ENCODE results near the gene LMLN.

LMLN gene

GRCh38 chr3:198061119-198062067, 101.4 kb downstream of the LMLN start:
- Histone ChIP-seq H3K27me3 (ENCODE audit: insufficient read depth, low read depth, severe bottlenecking) (no peaks in the 10 kb centered on the region), H3K36me3 (no peaks in the 10 kb centered on the region), H3K4me3 (ENCODE audit: low read depth, low read length) (no peak overlapping the region), H3K27ac (no peak overlapping the region), H3K9me3 (ENCODE audit: severe bottlenecking) (no peaks in the 10 kb centered on the region)
- no peak for DNase-seq
- no peak for TF ChIP-seq CTCF (IDR thresholded peaks at IDR 0.05; ENCODE audit: low read depth, low read length)

GRCh38 chr3:198062068-198062465, 102.0 kb downstream of the LMLN start:
- Histone ChIP-seq H3K4me3 (ENCODE audit: low read depth, low read length) (no peak overlapping the region), H3K27me3 (ENCODE audit: insufficient read depth, low read depth, severe bottlenecking) (no peaks in the 10 kb centered on the region), H3K9me3 (ENCODE audit: severe bottlenecking) (no peaks in the 10 kb centered on the region), H3K36me3 (no peaks in the 10 kb centered on the region), H3K27ac (no peak overlapping the region)
- DNase-seq, result no peak
- no peak for TF ChIP-seq CTCF (IDR thresholded peaks at IDR 0.05; ENCODE audit: low read depth, low read length)

- Histone ChIP-seq H3K4me3 (ENCODE audit: low read depth, low read length) (no peak overlapping the region), H3K9me3 (ENCODE audit: severe bottlenecking) (no peaks in the 10 kb centered on the region), H3K27me3 (ENCODE audit: insufficient read depth, low read depth, severe bottlenecking) (no peaks in the 10 kb centered on the region), H3K36me3 (no peaks in the 10 kb centered on the region), H3K27ac (no peak overlapping the region)
- TF ChIP-seq CTCF (IDR thresholded peaks at IDR 0.05; ENCODE audit: low read depth, low read length), result no peak
- DNase-seq, result no peak
Observed at GRCh38 chr3:198064420-198064819, 104.4 kb downstream of the LMLN start.

GRCh38 chr3:198065897-198066296, 105.9 kb downstream of the LMLN start:
- Histone ChIP-seq H3K9me3 (ENCODE audit: severe bottlenecking) (no peaks in the 10 kb centered on the region), H3K4me3 (ENCODE audit: low read depth, low read length) (no peak overlapping the region), H3K27ac (no peak overlapping the region), H3K36me3 (no peaks in the 10 kb centered on the region), H3K27me3 (ENCODE audit: insufficient read depth, low read depth, severe bottlenecking) (no peaks in the 10 kb centered on the region)
- DNase-seq, result no peak
- no peak for TF ChIP-seq CTCF (IDR thresholded peaks at IDR 0.05; ENCODE audit: low read depth, low read length)

GRCh38 chr3:198067416-198067815, 107.4 kb downstream of the LMLN start:
- H3K4me3 ChIP-seq (ENCODE audit: low read depth, low read length), result no peak overlapping the region
- no peak for DNase-seq
- TF ChIP-seq CTCF (IDR thresholded peaks at IDR 0.05; ENCODE audit: low read depth, low read length), result no peak
- H3K27me3 ChIP-seq (ENCODE audit: insufficient read depth, low read depth, severe bottlenecking), result no peaks in the 10 kb centered on the region
- H3K27ac ChIP-seq, result no peak overlapping the region
- H3K36me3 ChIP-seq, result no peaks in the 10 kb centered on the region
- no peaks in the 10 kb centered on the region for H3K9me3 ChIP-seq (ENCODE audit: severe bottlenecking)
